ENCODE data around the gene SPAST. TPM values are rescaled to one million over a fixed set of nuclear protein-coding genes. Genes with fewer than 3 reads are reported as not detected.
"Not testable (repeated sequence)": the region's sequence is repeated elsewhere in the genome, so short reads cannot be mapped to it uniquely, and the experiment has no call there.

SPAST gene
- total RNA-seq, 4 donors from 2014 or later, result 13.2 to 23.3 (median 15.9) TPM

- ATAC-seq (ENCODE audit: low FRiP score) (no peak), DNase-seq (ENCODE audit: low spot score) (no peak)
- no peak for TF ChIP-seq CTCF (IDR thresholded peaks at IDR 0.05)
Observed at GRCh38 chr2:32129086-32129485, 65.7 kb downstream of the SPAST start.

GRCh38 chr2:32135409-32135808 is 72.1 kb downstream of the SPAST start:
- no peak for DNase-seq (ENCODE audit: low spot score)
- no peak for ATAC-seq (ENCODE audit: low FRiP score)
- no peak for TF ChIP-seq CTCF (IDR thresholded peaks at IDR 0.05)

- ATAC-seq (ENCODE audit: low FRiP score), result no peak
- TF ChIP-seq CTCF (IDR thresholded peaks at IDR 0.05), result no peak
- no peak for DNase-seq (ENCODE audit: low spot score)
Observed at GRCh38 chr2:32136097-32136496, 72.7 kb downstream of the SPAST start.

- not testable (repeated sequence) for DNase-seq (ENCODE audit: low spot score); ATAC-seq (ENCODE audit: low FRiP score)
Observed at GRCh38 chr2:32151544-32151943, 88.2 kb downstream of the SPAST start.

- TF ChIP-seq CTCF (IDR thresholded peaks at IDR 0.05), result no peak
- no peak for ATAC-seq (ENCODE audit: low FRiP score)
- DNase-seq (ENCODE audit: low spot score), result no peak
Observed at GRCh38 chr2:32159678-32160077, 96.3 kb downstream of the SPAST start.

- TF ChIP-seq CTCF (IDR thresholded peaks at IDR 0.05), result no peak
- DNase-seq (ENCODE audit: low spot score) (no peak), ATAC-seq (ENCODE audit: low FRiP score) (no peak)
Observed at GRCh38 chr2:32161296-32161695, 97.9 kb downstream of the SPAST start.

- ATAC-seq (ENCODE audit: low FRiP score); DNase-seq (ENCODE audit: low spot score): not testable (repeated sequence)
Observed at GRCh38 chr2:32164254-32164653, 100.9 kb downstream of the SPAST start.

- not testable (repeated sequence) for DNase-seq (ENCODE audit: low spot score); ATAC-seq (ENCODE audit: low FRiP score)
Observed at GRCh38 chr2:32165027-32165347, 101.6 kb downstream of the SPAST start.

GRCh38 chr2:32166115-32166574 is 102.8 kb downstream of the SPAST start:
- DNase-seq (ENCODE audit: low spot score), result no peak
- no peak for ATAC-seq (ENCODE audit: low FRiP score)
- no peak for TF ChIP-seq CTCF (IDR thresholded peaks at IDR 0.05)
